HG03060 (cell line): ENCODE measurements around the gene DEDD2.

Source experiments
- ATAC-seq: cut with Tn5 transposase; IDR thresholded peaks from one replicate; pipeline ENCODE4 v1.9.1; 2021; ENCODE audit warnings: low read depth, moderate number of reproducible peaks; ENCODE audit not compliant: unreplicated experiment

Gene DEDD2

GRCh38 chr19:42249149-42249750, 31.8 kb upstream of the DEDD2 start:
- ATAC-seq, result no peak

GRCh38 chr19:42248270-42249148, 31.0 kb upstream of the DEDD2 start:
- no peak for ATAC-seq

- ATAC-seq, result no peak
Observed at GRCh38 chr19:42247640-42248199, 30.2 kb upstream of the DEDD2 start.

GRCh38 chr19:42246922-42247639, 29.6 kb upstream of the DEDD2 start:
- no peak for ATAC-seq

GRCh38 chr19:42246143-42246921, 28.9 kb upstream of the DEDD2 start:
- no peak for ATAC-seq

- ATAC-seq, result no peak
Observed at GRCh38 chr19:42245231-42245630, 27.8 kb upstream of the DEDD2 start.

GRCh38 chr19:42244347-42245220, 27.1 kb upstream of the DEDD2 start:
- peak; percentile 30 for ATAC-seq

- ATAC-seq, result peak; percentile 58
Observed at GRCh38 chr19:42242512-42243409, 25.3 kb upstream of the DEDD2 start, which contains the start of gene GSK3A. GSK3A (minus strand) TSS chr19:42242602; CDS start chr19:42242465, 137 bp downstream.

- no peak for ATAC-seq
Observed at GRCh38 chr19:42242069-42242511, 24.6 kb upstream of the DEDD2 start.

- no peak for ATAC-seq
Observed at GRCh38 chr19:42241279-42241678, 23.8 kb upstream of the DEDD2 start.

GRCh38 chr19:42239544-42240220, 22.2 kb upstream of the DEDD2 start:
- ATAC-seq, result no peak

- no peak for ATAC-seq
Observed at GRCh38 chr19:42235181-42235580, 17.7 kb upstream of the DEDD2 start.

- ATAC-seq, result no peak
Observed at GRCh38 chr19:42234364-42234763, 16.9 kb upstream of the DEDD2 start.

GRCh38 chr19:42233678-42234292, 16.3 kb upstream of the DEDD2 start:
- no peak for ATAC-seq

GRCh38 chr19:42233106-42233505, 15.6 kb upstream of the DEDD2 start:
- ATAC-seq, result no peak

GRCh38 chr19:42232435-42232834, 15.0 kb upstream of the DEDD2 start:
- ATAC-seq, result no peak

GRCh38 chr19:42230571-42230970, 13.1 kb upstream of the DEDD2 start:
- no peak for ATAC-seq
